Stimulated activated CD8-positive, alpha-beta memory T cell treated with anti-CD3 and anti-CD28 coated beads, Interleukin-7, amount 100 ng/mL, for 24 hours (primary cell): Measurements from ENCODE around the gene IGSF11.
"Not testable (repeated sequence)": the region's sequence is repeated elsewhere in the genome, so short reads cannot be mapped to it uniquely, and the experiment has no call there.

Experiments
- DNase-seq: peaks from one replicate; pipeline ENCODE4 v3.0.0-alpha.2; 2020; ENCODE audit warnings: low read depth

IGSF11 gene

GRCh38 chr3:118863731-118864322, 170.8 kb downstream of the IGSF11 start:
- no peak for DNase-seq

GRCh38 chr3:118859950-118860349, 174.7 kb downstream of the IGSF11 start:
- no peak for DNase-seq

GRCh38 chr3:118851466-118852193, 183.0 kb downstream of the IGSF11 start:
- DNase-seq, result not testable (repeated sequence)

- DNase-seq, result no peak
Measured at GRCh38 chr3:118850687-118851086, 184.0 kb downstream of the IGSF11 start.
